Embryonic facial prominence (tissue), 1 donor: Measurements from ENCODE around the gene PAPSS1.
"Not testable (repeated sequence)": the region's sequence is repeated elsewhere in the genome, so short reads cannot be mapped to it uniquely, and the experiment has no call there.

ENCODE experiments used
- DNase-seq: peaks from one replicate; pipeline ENCODE4 v3.0.0-alpha.2; 2016; ENCODE audit errors: extremely low spot score

Gene PAPSS1

GRCh38 chr4:107719922-107720722, at the start of gene PAPSS1:
PAPSS1 (minus strand) TSS chr4:107720234; CDS start chr4:107720179, 55 bp downstream.
- peak; percentile 90 for DNase-seq

DNA sequence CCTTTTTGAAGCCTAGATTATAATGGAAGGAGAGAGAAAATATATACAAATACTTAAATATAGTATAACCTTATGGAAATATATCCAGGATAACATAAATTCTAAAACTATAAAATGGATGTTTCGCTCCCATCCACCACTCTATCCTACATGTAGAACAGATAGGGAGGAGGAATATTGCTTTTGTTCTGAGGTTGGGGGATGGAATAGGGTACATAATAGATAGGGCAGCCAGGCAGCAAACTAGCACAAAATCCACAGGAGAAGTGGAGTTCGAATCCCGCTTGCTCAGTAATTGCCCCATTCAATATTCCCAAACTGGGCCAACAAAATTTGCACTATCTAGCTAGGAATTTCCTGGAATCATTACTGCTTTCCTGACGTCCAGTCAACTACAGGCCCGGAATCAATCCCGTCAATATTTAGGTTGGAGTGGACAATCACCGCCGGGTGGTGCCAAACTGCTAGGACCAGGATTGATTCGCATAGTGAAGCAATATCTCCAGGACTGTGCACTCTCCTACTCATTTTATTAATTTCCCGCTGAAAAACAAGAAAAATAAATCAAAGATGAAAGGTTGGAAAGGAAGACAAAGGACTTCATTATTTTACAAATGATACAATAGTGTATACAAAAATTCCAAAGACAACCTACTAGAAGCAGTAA, 40.4 kb upstream of the PAPSS1 start:
- DNase-seq = no peak

GRCh38 chr4:107757864-107758476, 37.9 kb upstream of the PAPSS1 start:
- no peak for DNase-seq

- DNase-seq = no peak
These were observed 37.2 kb upstream of the PAPSS1 start for GRCh38 chr4:107757283-107757682.

DNA sequence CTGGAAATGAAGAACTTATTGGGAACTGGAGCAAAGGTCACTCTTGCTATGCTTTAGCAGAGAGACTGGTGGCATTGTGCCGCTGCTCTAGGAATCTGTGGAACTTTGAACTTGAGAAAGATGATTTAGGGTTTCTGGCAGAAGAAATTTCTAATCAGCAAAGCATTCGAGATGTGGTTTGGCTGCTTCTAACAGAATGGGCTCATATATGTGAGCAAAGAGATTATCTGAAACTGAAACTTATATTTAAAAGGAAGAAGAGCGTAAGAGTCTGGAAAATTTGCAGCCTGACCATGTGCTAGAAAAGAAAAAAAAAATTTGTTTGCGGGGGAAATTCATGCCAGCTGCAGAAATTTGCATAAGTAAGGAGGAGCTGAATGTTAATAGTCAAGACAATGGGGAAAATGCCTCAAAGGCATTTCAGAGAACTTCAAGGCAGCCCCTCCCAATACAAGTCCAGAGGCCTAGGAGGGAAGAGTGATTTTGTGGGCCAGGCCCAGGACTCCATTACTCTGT, 35.9 kb upstream of the PAPSS1 start:
- DNase-seq = no peak

DNA sequence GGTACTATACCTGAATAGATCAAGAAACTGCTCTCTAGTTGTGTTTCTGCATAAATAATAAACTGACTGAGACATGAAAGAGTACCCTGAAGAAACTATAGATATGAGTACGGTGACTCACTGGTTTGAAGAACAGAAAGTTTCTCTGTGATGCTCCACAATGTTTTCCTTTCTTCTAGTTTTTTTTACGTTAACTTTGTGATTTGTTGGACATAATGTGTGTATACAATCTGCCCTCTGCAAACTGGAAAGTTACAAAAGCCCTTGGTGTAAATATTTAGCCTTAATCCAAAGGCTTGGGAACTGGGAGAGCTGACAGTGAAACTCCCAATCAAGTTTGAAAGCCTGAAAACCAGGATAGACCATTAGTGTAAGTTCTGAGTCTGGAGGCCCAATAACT, 31.6 kb upstream of the PAPSS1 start:
- no peak for DNase-seq

DNA sequence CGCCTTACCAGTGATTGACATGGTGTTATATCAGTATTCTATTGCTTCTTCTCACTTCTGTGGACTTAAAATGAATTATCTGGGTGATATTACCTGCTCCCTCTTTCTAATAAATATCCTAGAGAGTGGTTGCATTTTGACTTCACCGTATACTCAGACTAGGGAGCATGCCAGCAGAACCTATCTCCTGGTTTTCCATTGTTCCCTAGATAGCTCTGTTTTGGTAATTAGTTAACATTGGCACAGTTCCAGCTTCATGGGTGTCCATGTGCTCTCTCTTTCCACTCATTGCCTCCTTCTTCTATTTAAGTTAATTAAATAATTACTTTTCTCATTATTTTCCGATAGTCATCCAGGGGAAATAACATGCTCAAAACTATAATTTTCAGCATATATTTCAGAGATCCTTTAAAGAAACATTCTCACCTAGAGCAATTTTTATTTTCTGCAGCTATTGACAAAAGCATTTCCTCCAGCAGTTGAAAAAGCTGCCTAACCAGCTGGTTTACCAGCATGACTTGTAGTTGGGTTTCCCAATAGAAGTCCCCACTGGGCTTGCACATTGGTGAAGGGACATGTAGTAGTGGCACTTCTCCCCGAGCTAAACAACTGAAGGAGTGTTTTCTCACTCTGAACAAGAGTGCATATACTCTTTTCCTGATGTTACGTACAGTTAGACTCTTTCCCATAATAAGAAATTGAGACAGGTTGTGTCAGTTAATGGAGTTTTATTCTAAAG, 27.9 kb upstream of the PAPSS1 start:
- no peak for DNase-seq

DNA sequence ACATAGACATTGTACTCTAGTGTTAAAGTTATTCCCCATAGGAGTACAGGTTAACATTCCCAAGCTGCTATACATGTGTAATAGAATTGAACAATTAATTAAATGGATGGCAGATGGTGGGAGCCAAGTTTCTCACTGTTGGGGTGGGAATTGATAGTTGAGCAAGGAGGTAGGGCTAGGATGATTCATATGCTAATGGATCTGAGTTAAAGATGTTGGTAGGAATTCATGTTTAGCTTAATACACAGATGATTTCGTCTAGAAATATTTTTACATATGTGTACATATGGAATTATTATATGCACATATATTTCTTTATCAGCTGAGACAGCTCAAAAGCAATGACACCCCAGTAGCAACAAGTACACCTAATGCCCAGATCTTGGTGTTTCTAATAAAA, 26.1 kb upstream of the PAPSS1 start:
- DNase-seq = no peak

DNA sequence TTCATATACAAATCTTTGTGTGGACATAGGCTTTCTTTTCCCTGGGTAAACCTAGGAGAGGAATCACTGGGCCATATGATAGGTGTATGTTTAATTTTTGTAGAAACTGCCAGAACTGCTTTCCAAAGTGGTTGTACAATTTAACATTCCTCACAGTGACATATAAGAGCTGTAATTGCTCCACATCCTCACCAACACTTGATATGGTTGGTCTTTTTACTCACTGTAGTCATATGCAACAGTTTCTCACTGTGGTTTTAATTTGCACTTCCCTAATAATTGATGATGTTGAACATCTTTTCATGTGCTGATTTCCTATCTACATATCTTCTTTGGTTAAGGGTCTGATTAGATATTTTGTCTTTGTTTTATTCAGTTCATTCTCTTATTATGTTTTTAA, 24.5 kb upstream of the PAPSS1 start:
- DNase-seq = no peak

GRCh38 chr4:107743532-107743931, 23.5 kb upstream of the PAPSS1 start:
- DNase-seq = no peak

DNA sequence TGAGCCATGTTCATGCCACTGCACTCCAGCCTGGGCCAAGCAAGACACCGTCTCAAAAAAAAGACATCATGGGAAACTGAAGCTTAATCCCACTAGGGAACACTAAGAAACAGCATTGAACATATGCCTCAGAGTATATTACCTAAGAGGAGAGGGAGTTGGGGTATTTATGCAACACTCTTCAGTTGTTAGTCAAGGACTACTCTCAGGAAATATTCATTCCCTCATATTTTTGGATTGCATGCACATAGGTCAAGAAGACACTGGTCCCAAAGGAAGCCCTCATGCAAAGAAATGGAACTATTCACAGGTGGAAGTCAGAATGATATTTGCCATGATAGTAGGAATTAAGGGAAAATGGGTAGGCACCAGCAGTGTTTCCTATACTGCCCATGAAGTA, 22.8 kb upstream of the PAPSS1 start:
- DNase-seq = no peak

- no peak for DNase-seq
These were observed 22.2 kb upstream of the PAPSS1 start for GRCh38 chr4:107742196-107742595.

GRCh38 chr4:107740950-107741701, 21.1 kb upstream of the PAPSS1 start:
- DNase-seq = no peak

- no peak for DNase-seq
These were observed 20.3 kb upstream of the PAPSS1 start for GRCh38 chr4:107740381-107740780.

DNA sequence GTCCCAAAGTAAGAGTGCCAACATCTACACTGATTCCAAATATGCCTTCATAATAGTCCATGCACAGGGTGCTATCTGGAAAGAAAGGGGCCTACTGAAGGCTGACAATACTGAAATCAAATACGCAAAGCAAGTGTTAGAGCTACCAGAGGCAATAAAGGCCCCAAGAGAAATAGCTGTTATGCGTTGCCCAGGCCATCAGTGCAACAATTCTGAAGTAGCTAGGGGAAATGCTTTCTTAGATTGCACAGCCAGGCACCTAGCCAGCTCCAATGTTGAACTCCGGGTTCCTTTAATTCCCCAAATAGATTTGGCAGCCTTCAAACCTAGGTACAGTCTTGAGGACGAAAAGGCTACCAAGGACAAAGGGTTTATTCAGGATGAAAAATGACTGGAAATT, 17.4 kb upstream of the PAPSS1 start:
- DNase-seq = no peak

- no peak for DNase-seq
These were observed 17.0 kb upstream of the PAPSS1 start for GRCh38 chr4:107736924-107737448.

GRCh38 chr4:107736037-107736436, 16.0 kb upstream of the PAPSS1 start:
- no peak for DNase-seq

GRCh38 chr4:107734120-107734519, 14.1 kb upstream of the PAPSS1 start:
- DNase-seq = no peak

DNA sequence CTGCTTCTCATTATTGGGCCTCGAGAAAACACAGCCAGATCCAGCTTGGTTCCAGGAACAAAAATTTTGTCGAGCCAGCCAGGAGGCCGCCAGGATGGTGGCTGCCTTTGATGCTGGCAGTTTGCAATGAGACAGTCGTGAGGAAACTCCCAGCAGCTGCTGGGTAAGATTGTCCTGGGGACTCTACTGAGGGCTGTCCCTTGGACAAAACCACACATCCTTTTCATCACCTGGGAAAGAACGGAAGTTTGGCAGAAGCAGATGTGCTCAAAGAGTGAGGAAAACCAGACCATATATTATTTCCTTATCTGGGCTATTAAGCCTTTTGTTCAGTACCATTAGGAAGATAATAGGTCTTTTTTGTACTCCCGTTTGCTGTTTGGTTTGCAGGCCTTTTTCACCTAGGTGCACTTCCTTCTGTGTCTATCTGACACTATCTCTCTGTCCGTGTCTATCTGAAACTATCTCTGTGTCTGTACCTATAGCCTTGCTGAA, 13.4 kb upstream of the PAPSS1 start:
- no peak for DNase-seq

GRCh38 chr4:107729050-107729449, 9.0 kb upstream of the PAPSS1 start:
- DNase-seq = not testable (repeated sequence)
